Skin of body (tissue), 3 donors: ENCODE data around the gene SLC5A8. TPM values are rescaled to one million over a fixed set of nuclear protein-coding genes. Genes with fewer than 3 reads are reported as not detected.
"Not testable (repeated sequence)": the region's sequence is repeated elsewhere in the genome, so short reads cannot be mapped to it uniquely, and the experiment has no call there.

Experiments
- DNase-seq: peaks from one replicate; lab custom pipeline; 2025; lab: John Stamatoyannopoulos, UW
- small RNA-seq: library from RNA; depleted of rRNA; stranded (forward); fragments of <200 nt; gene quantifications from one replicate; pipeline ENCODE3, GENCODE V24; 2014; ENCODE audit warnings: low replicate concordance
- total RNA-seq: library from RNA; depleted of rRNA; stranded (reverse); fragments of >200 nt; gene quantifications from one replicate; pipeline ENCODE4 v1.2.3, GENCODE V29; 2014

SLC5A8 gene
- total RNA-seq, 1 donor from 2014 or later: 1.7 TPM

- DNase-seq: no peak
These were observed 36.8 kb downstream of the SLC5A8 start for GRCh38 chr12:101173197-101173749.

DNA sequence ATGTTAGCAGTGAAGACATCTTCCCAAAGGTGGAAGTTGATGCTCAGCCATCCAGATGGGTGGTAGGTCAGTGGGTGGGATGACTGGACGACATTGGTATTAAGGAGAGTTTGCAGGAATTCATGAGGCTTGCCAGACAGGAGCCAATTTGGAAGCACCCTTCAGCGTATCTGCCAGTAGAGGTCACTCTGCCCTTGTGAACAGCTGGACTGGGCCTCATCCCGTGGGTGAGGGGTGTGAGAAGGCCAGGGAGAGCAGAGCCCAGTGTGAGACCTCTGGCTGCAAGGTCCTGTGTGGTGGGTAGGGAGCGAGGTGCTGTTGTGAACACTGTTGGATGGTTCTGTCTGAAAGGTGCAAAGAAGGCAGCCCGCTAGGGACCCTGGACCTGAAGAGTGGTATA, 37.7 kb downstream of the SLC5A8 start:
- DNase-seq: no peak

- DNase-seq: no peak
These were observed 42.0 kb downstream of the SLC5A8 start for GRCh38 chr12:101168001-101168400.

DNA sequence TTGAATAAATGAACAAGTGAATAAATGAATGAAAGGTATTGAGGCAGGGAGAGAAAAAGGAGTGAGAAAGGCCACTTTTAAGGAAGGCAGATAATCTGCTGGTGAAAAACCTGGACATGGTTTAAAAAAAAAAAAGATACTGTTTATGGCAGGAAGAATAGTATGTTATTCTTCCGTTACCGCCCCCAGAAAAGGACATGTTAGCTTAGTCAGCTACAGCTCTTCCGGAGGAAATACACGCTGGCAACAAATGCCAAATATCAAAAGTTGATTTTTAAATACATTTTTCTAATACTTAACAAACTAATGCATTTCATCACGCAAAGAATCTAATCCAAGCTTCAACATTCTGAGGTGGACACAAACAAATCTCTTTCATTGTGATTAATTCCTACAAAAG, 43.2 kb downstream of the SLC5A8 start:
- DNase-seq: no peak

GRCh38 chr12:101165319-101165718, 44.7 kb downstream of the SLC5A8 start:
- no peak for DNase-seq

DNA sequence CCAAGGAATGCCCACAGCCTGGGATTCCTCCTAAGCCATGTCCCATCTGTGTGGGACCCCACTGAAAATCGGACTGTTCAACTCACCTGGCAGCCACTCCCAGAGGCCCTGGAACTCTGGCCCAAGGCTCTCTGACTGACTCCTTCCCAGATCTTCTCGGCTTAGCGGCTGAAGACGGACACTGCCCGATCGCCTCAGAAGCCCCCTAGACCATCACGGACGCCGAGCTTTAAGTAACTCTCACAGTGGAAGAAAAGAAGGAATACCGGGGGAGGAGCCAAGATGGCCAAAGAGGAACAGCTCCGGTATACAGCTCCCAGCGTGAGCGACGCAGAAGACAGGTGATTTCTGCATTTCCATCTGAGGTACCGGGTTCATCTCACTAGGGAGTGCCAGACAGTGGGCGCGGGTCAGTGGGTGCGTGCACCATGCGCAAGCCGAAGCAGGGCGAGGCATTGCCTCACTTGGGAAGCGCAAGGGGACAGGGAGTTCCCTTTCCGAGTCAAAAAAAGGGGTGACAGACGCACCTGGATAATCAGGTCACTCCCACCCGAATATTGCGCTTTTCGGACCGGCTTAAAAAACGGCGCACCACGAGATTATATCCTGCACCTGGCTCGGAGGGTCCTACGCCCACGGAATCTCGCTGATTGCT, 64.1 kb downstream of the SLC5A8 start:
- DNase-seq: not testable (repeated sequence)

- DNase-seq: no peak
These were observed 82.4 kb downstream of the SLC5A8 start for GRCh38 chr12:101127521-101128219.

DNA sequence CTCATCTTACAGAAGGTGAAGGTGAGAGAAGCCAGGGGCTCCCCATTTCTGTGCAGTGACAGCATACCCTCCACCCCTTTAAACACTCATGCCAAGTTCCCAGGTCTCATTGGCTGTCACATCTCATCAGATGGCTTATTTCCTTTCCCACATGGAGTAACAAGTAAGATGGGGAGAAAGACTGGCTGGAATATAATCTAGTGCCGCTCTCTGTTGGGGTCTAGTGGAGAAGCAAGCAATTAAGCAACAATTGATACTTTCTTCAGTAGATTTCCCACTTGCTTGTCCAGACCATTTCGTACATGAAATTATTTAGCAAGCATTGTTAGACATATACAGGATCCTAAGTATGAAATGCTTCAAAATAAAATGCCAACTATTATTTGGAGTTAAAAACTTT, 92.2 kb downstream of the SLC5A8 start:
- DNase-seq: no peak

- no peak for DNase-seq
These were observed 93.1 kb downstream of the SLC5A8 start for GRCh38 chr12:101116911-101117310.

DNA sequence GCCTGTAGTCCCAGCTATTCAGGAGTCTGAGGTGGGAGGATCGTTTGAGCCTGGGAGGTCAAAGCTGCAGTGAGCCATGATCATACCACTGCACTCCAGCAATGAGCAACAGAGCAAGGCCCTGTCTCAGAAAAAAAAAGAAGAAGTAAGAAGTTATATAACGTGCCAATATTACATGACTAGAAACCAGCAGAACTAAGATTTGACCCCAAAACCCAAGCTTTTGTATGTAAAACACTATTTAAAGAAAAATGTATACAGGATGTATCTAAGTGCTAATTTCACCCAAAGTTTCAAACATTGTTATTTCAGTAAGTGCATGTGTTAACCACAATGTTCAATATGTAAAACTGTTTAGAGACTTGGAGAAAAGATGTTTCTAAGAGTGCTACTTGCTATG, 94.7 kb downstream of the SLC5A8 start:
- no peak for DNase-seq

GRCh38 chr12:101111441-101111840, 98.6 kb downstream of the SLC5A8 start:
- DNase-seq: no peak

- no peak for DNase-seq
These were observed 99.2 kb downstream of the SLC5A8 start for GRCh38 chr12:101110866-101111265.

DNA sequence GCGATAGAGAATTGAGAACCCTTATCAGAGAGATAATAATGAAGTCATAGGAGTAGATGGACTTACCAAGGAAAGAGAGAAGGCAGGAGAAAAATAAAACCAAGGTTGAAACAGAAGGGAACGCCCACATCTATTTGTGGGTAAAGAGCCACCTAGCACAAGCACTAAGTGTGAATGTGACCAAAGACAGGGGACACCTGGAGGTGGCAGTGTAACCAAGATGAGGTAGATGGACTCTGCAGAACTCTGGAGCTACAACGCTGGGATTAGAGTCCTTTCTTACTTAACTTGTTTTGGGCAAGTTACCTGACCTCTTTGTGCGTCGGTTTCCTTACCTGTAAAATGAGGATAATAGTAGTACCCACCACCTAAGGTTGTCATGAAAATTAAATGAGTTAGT, 101.9 kb downstream of the SLC5A8 start:
- no peak for DNase-seq

- no peak for DNase-seq
These were observed 102.8 kb downstream of the SLC5A8 start for GRCh38 chr12:101107032-101107763.

Small RNAs within 50 kb of the gene (small RNA-seq; reads per million reads assigned to genes)
- gene RNU6-768P: not detected

Other genes starting within 250 kb of the SLC5A8 start
- gene UTP20, start 69.9 kb upstream of the SLC5A8 start, total RNA-seq: 14.7 TPM
- 68.5 TPM for gene ARL1, start 197.5 kb upstream of the SLC5A8 start, total RNA-seq